GM13976 (cell line): ENCODE results near the gene BMP7.

Experiments used
- DNase-seq: peaks from one replicate; pipeline ENCODE4 v3.0.0; 2012; ENCODE audit warnings: low spot score
- CTCF ChIP-seq: IDR thresholded peaks from 2 replicates; pipeline ENCODE4 v1.5.1; 2012; ENCODE audit warnings: borderline replicate concordance, mild to moderate bottlenecking; ENCODE audit not compliant: insufficient read depth; ENCODE audit errors: extremely low read depth, missing control alignments, control extremely low read depth
- in situ Hi-C: fragments of 300-500 bp; cut with MboI; formaldehyde crosslinking; loops from one replicate; pipeline ENCODE4 v1.12.0; 2022; ENCODE audit warnings: low sequenced_read_pairs, mixed read lengths, inconsistent platforms; ENCODE audit not compliant: unreplicated experiment

Gene BMP7

GRCh38 chr20:57129303-57129702 is 137.1 kb downstream of the BMP7 start:
- no peak for DNase-seq
- TF ChIP-seq CTCF = no peak
- in situ Hi-C loops = no loop called here

- in situ Hi-C loops = no loop called here
- DNase-seq = no peak
- no peak for TF ChIP-seq CTCF
These were observed 138.2 kb downstream of the BMP7 start for GRCh38 chr20:57128044-57128757.

- DNase-seq = no peak
- no peak for TF ChIP-seq CTCF
- in situ Hi-C loops = no loop called here
These were observed 139.9 kb downstream of the BMP7 start for GRCh38 chr20:57126481-57127092.

GRCh38 chr20:57124800-57125517 is 141.5 kb downstream of the BMP7 start:
- no peak for TF ChIP-seq CTCF
- DNase-seq = no peak
- in situ Hi-C loops = no loop called here

GRCh38 chr20:57124366-57124765 is 142.1 kb downstream of the BMP7 start:
- DNase-seq = no peak
- in situ Hi-C loops = no loop called here
- no peak for TF ChIP-seq CTCF

GRCh38 chr20:57123504-57123903 is 142.9 kb downstream of the BMP7 start:
- in situ Hi-C loops = no loop called here
- no peak for TF ChIP-seq CTCF
- DNase-seq = no peak
